Measurements from ENCODE around the gene ANKRD23.
"Not testable (repeated sequence)": the region's sequence is repeated elsewhere in the genome, so short reads cannot be mapped to it uniquely, and the experiment has no call there.

ANKRD23 gene

GRCh38 chr2:96811917-96812316, 31.9 kb downstream of the ANKRD23 start:
- DNase-seq = no peak

- no peak for DNase-seq
Measured at GRCh38 chr2:96810783-96811192, 33.0 kb downstream of the ANKRD23 start.

- DNase-seq = no peak
Measured at GRCh38 chr2:96809951-96810782, 33.7 kb downstream of the ANKRD23 start.

GRCh38 chr2:96809216-96809882, 34.5 kb downstream of the ANKRD23 start:
- DNase-seq = no peak

- no peak for DNase-seq
Measured at GRCh38 chr2:96808176-96808837, 35.5 kb downstream of the ANKRD23 start.

GRCh38 chr2:96807127-96807471, 36.7 kb downstream of the ANKRD23 start:
- no peak for DNase-seq

GRCh38 chr2:96806468-96807126, 37.2 kb downstream of the ANKRD23 start:
- DNase-seq = no peak

GRCh38 chr2:96805946-96806345, 37.9 kb downstream of the ANKRD23 start:
- not testable (repeated sequence) for DNase-seq

- no peak for DNase-seq
Measured at GRCh38 chr2:96804986-96805385, 38.8 kb downstream of the ANKRD23 start.

- no peak for DNase-seq
Measured at GRCh38 chr2:96802721-96803120, 41.1 kb downstream of the ANKRD23 start.

GRCh38 chr2:96801786-96802595, 41.8 kb downstream of the ANKRD23 start:
- DNase-seq = no peak

- no peak for DNase-seq
Measured at GRCh38 chr2:96801005-96801785, 42.6 kb downstream of the ANKRD23 start.

- no peak for DNase-seq
Measured at GRCh38 chr2:96800061-96801004, 43.5 kb downstream of the ANKRD23 start.

- no peak for DNase-seq
Measured at GRCh38 chr2:96799623-96799935, 44.2 kb downstream of the ANKRD23 start.

GRCh38 chr2:96798733-96799622, 44.8 kb downstream of the ANKRD23 start:
- no peak for DNase-seq

- no peak for DNase-seq
Measured at GRCh38 chr2:96797066-96797625, 46.7 kb downstream of the ANKRD23 start.

- DNase-seq = not testable (repeated sequence)
Measured at GRCh38 chr2:96796497-96796896, 47.3 kb downstream of the ANKRD23 start.

GRCh38 chr2:96795076-96795475, 48.7 kb downstream of the ANKRD23 start:
- DNase-seq = no peak
